Mammary epithelial cell (primary cell): ENCODE data around the gene RAD51B.

Experiments used
- EZH2 ChIP-seq: IDR thresholded peaks from 2 replicates; pipeline ENCODE4 v1.6.1; 2012; ENCODE audit warnings: low read length, inconsistent platforms, borderline replicate concordance
- TF ChIP-seq, protein P1 (sequence below), 2 donors: IDR thresholded peaks in 1 of 2; conservative IDR thresholded peaks in 1 of 2; 2 replicates each; pipeline ENCODE4 v1.5.1; 2011 to 2012; ENCODE audit warnings: inconsistent platforms in 2 of 2, low read length in 2 of 2, mild to moderate bottlenecking in 2 of 2, control low read depth in 1 of 2, low read depth in 1 of 2; ENCODE audit not compliant: insufficient read depth in 1 of 2; ENCODE audit errors: extremely low read depth in 1 of 2

DNA sequence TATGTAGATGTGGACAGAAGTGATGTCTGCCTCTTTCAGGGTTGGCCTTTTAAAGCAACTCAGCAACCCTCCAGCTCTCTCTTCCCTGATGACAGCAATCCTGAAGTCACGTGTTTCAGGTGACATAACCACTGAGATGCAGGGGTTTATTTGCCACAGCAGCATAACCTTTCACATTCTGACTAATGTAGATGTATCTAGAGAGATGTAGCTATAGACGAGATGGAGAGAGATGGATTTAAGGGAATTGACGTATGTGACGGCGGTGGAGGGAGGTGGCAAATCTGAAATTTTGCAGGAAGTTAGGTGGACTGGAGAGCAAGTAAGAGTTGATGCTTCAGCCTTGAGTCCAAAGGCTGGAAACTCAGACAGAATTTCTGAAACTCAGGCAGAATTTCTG is 847.3 kb downstream of the RAD51B start:
- TF ChIP-seq, protein P1, sequence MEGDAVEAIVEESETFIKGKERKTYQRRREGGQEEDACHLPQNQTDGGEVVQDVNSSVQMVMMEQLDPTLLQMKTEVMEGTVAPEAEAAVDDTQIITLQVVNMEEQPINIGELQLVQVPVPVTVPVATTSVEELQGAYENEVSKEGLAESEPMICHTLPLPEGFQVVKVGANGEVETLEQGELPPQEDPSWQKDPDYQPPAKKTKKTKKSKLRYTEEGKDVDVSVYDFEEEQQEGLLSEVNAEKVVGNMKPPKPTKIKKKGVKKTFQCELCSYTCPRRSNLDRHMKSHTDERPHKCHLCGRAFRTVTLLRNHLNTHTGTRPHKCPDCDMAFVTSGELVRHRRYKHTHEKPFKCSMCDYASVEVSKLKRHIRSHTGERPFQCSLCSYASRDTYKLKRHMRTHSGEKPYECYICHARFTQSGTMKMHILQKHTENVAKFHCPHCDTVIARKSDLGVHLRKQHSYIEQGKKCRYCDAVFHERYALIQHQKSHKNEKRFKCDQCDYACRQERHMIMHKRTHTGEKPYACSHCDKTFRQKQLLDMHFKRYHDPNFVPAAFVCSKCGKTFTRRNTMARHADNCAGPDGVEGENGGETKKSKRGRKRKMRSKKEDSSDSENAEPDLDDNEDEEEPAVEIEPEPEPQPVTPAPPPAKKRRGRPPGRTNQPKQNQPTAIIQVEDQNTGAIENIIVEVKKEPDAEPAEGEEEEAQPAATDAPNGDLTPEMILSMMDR (conservative IDR thresholded peaks at IDR 0.05 in 1 of 2, IDR thresholded peaks at IDR 0.05 in 1 of 2; ENCODE audit: extremely low read depth in 1 of 2, insufficient read depth in 1 of 2, low read depth in 1 of 2, low read length in 2 of 2), result no peak
- no peak for TF ChIP-seq EZH2
